SU-DHL-6 (cell line): Measurements from ENCODE around the gene PLAC8L1.

Source experiments
- H2AFZ ChIP-seq: fragments of 200-600 bp; sonication (generic); 2 replicates; pipeline ENCODE4 v1.6.1; 2014; ENCODE audit warnings: low read depth, mild to moderate bottlenecking, moderate library complexity, mixed read lengths, antibody characterized with exemption, low read length; ENCODE audit not compliant: severe bottlenecking
- H3F3A ChIP-seq: fragments of 200-600 bp; shearing (Covaris generic); 2 replicates; pipeline ENCODE4 v1.6.0; 2016; ENCODE audit warnings: antibody characterized with exemption, mild to moderate bottlenecking; ENCODE audit not compliant: insufficient read depth
- H3K27ac ChIP-seq: fragments of 200-600 bp; sonication (generic); 2 replicates; pipeline ENCODE4 v1.5.1; 2016; ENCODE audit warnings: low read depth, mild to moderate bottlenecking, low read length, moderate library complexity, mixed read lengths
- H3K27me3 ChIP-seq: fragments of 200-600 bp; sonication (generic), shearing (Covaris generic); 2 replicates; pipeline ENCODE4 v1.6.0; 2014; ENCODE audit warnings: mild to moderate bottlenecking, low read length
- H3K36me3 ChIP-seq: fragments of 200-600 bp; sonication (generic); 2 replicates; pipeline ENCODE4 v1.6.1; 2014; ENCODE audit warnings: mild to moderate bottlenecking, low read length, mixed read lengths
- H3K4me2 ChIP-seq: fragments of 300-600, 200-600 bp; shearing (Covaris generic), sonication (generic); 2 replicates; pipeline ENCODE4 v1.6.0; 2014; ENCODE audit warnings: low read length, low read depth, mild to moderate bottlenecking; ENCODE audit not compliant: poor library complexity, severe bottlenecking
- H3K4me3 ChIP-seq: fragments of 200-600 bp; sonication (generic); 2 replicates; pipeline ENCODE4 v1.5.1; 2014; ENCODE audit warnings: antibody characterized with exemption, low read length, mild to moderate bottlenecking, mixed read lengths; ENCODE audit not compliant: insufficient read depth, poor library complexity, severe bottlenecking
- H3K79me2 ChIP-seq: fragments of 200-600 bp; sonication (generic); 2 replicates; pipeline ENCODE4 v1.6.1; 2014; ENCODE audit warnings: mild to moderate bottlenecking, low read length, moderate library complexity; ENCODE audit not compliant: insufficient read depth
- H3K9ac ChIP-seq: fragments of 200-600 bp; sonication (generic); 2 replicates; pipeline ENCODE4 v1.7.0; 2014; ENCODE audit warnings: mild to moderate bottlenecking, low read length
- H3K9me2 ChIP-seq: fragments of 200-600 bp; sonication (generic); replicated peaks from 2 replicates; pipeline ENCODE4 v1.6.1; 2014; ENCODE audit warnings: low read length; ENCODE audit not compliant: insufficient read depth
- H3K9me3 ChIP-seq: fragments of 200-600 bp; sonication (generic); 2 replicates; pipeline ENCODE4 v1.6.1; 2014; ENCODE audit warnings: low read length, mixed read lengths; ENCODE audit not compliant: insufficient read depth
- H4K20me1 ChIP-seq: fragments of 200-600 bp; sonication (generic); 2 replicates; pipeline ENCODE4 v1.6.1; 2014; ENCODE audit warnings: low read depth, mild to moderate bottlenecking, antibody characterized with exemption, low read length, moderate library complexity, mixed read lengths
- CTCF ChIP-seq: fragments of 200-600 bp; sonication (generic); IDR thresholded peaks from one replicate; pipeline ENCODE4 v1.5.1; 2017; ENCODE audit warnings: antibody characterized with exemption, mild to moderate bottlenecking, low read length, moderate library complexity; ENCODE audit not compliant: insufficient read depth, poor library complexity, severe bottlenecking
- EZH2phosphoT487 ChIP-seq: fragments of 200-600 bp; sonication (generic), shearing (Covaris generic); conservative IDR thresholded peaks from 2 replicates; pipeline ENCODE4 v1.6.1; 2018; ENCODE audit warnings: mild to moderate bottlenecking, antibody characterized with exemption, low read length, moderate library complexity, mixed read lengths

Gene PLAC8L1

GRCh38 chr5:146042628-146043279 lies 62.6 kb downstream of the PLAC8L1 start:
- Histone ChIP-seq H4K20me1 (no peaks in the 10 kb centered on the region), H3K36me3 (no peaks in the 10 kb centered on the region), H2AFZ (no peak overlapping the region), H3K27me3 (no peaks in the 10 kb centered on the region), H3K9me2 (no peaks in the 10 kb centered on the region), H3K9ac (no peak overlapping the region), H3K27ac (no peak overlapping the region), H3K79me2 (no peaks in the 10 kb centered on the region), H3K4me2 (no peak overlapping the region), H3K4me3 (no peak overlapping the region), H3K9me3 (no peaks in the 10 kb centered on the region), H3F3A (no peaks in the 10 kb centered on the region)
- no peak for TF ChIP-seq CTCF
- TF ChIP-seq EZH2phosphoT487: no peak

- Histone ChIP-seq H3F3A (no peaks in the 10 kb centered on the region), H3K79me2 (no peaks in the 10 kb centered on the region), H3K9ac (no peak overlapping the region), H4K20me1 (no peaks in the 10 kb centered on the region), H3K27ac (no peak overlapping the region), H3K4me2 (no peak overlapping the region), H3K36me3 (no peaks in the 10 kb centered on the region), H3K9me3 (no peaks in the 10 kb centered on the region), H3K9me2 (no peaks in the 10 kb centered on the region), H2AFZ (no peak overlapping the region), H3K4me3 (no peak overlapping the region), H3K27me3 (no peaks in the 10 kb centered on the region)
- TF ChIP-seq CTCF (peak; percentile 18), EZH2phosphoT487 (no peak)
Measured at GRCh38 chr5:146041180-146041789, 64.1 kb downstream of the PLAC8L1 start.

- no peaks in the 10 kb centered on the region for H3K9me3 ChIP-seq
- no peak overlapping the region for H3K4me3 ChIP-seq
- H2AFZ ChIP-seq: no peak overlapping the region
- no peak overlapping the region for H3K27ac ChIP-seq
- no peaks in the 10 kb centered on the region for H3K27me3 ChIP-seq
- no peaks in the 10 kb centered on the region for H3K79me2 ChIP-seq
- no peak overlapping the region for H3K9ac ChIP-seq
- H3K4me2 ChIP-seq: no peak overlapping the region
- no peaks in the 10 kb centered on the region for H3K36me3 ChIP-seq
- no peak for TF ChIP-seq EZH2phosphoT487
- no peak for TF ChIP-seq CTCF
- no peaks in the 10 kb centered on the region for H3K9me2 ChIP-seq
- no peaks in the 10 kb centered on the region for H3F3A ChIP-seq
- no peaks in the 10 kb centered on the region for H4K20me1 ChIP-seq
Measured at GRCh38 chr5:146040527-146040926, 64.8 kb downstream of the PLAC8L1 start.
